ENCODE measurements around the gene STK38.
A peak's percentile ranks its signal among the peaks of the same experiment; 100 is the strongest.

The STK38 gene

DNA sequence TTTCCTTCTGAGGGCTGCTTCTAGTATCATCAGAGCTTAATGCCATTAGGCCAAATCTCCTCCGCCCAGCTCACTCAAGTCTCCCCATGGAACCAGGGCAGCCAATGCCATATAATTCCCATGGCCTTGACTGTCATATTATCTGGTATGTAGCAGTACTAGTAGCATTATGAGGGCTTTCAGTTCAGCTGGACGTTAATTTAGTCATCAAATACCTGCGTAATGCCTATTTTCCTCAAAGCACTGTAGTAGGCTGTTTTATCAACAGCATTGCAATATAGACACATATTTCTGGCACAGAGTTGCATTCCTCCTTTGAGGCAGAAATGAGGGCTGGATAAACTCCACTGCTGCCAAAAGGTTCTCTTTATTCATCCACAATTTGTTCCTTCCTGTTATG lies 102.8 kb downstream of the STK38 start:
- peak overlapping the region; percentile 68 to 94 for H3K4me3 ChIP-seq (ENCODE audit: low read length in 2 of 2)

More for the DNA sequence above, 102.8 kb downstream of the STK38 start:
- Histone ChIP-seq H3K4me1 (ENCODE audit: control insufficient read depth in 2 of 2, insufficient read depth in 2 of 2, low read length in 2 of 2) (peaks cover 13 to 23% of the 10 kb centered on the region in 2 donors), H3K9ac (ENCODE audit: low read depth in 1 of 2, low read length in 2 of 2) (peak overlapping the region in 1 of 2 donors; percentile 98), H3K9me3 (ENCODE audit: control insufficient read depth in 2 of 2, low read length in 2 of 2) (no peaks in the 10 kb centered on the region), H3K27ac (ENCODE audit: low read depth in 2 of 2, low read length in 2 of 2) (peak overlapping the region in 1 of 2 donors; percentile 95), H3K27me3 (ENCODE audit: control insufficient read depth in 2 of 2, insufficient read depth in 2 of 2, low read length in 2 of 2) (no peaks in the 10 kb centered on the region), H3K36me3 (ENCODE audit: control insufficient read depth in 2 of 2, insufficient read depth in 2 of 2, low read length in 2 of 2) (peaks cover 0 to 4% of the 10 kb centered on the region in 2 donors)
